Stimulated activated naive B cell treated with anti-CD40 and anti-IgM and Interleukin-4, amounts not matched to agents 10 μg/mL and 1 μg/mL and 100 μg/mL, for 72 hours (primary cell): ENCODE data around the gene AFDN.

Experiments used
- ATAC-seq, 2 donors: fragments of 150-1000 bp; cut with Tn5 transposase; replicated peaks; 2 replicates each; pipeline ENCODE4 v1.10.0; 2021; ENCODE audit warnings: moderate library complexity in 1 of 2
- DNase-seq: peaks from one replicate; pipeline ENCODE4 v3.0.0; 2021
- H3K27ac Mint-ChIP-seq: one replicate; pipeline ENCODE4 v1.8.0; 2022; ENCODE audit warnings: mild to moderate bottlenecking, mixed read lengths
- H3K27me3 Mint-ChIP-seq, 2 donors: one replicate each; pipeline ENCODE4 v1.8.0; 2022; ENCODE audit warnings: mixed read lengths in 2 of 2
- H3K36me3 Mint-ChIP-seq, 2 donors: one replicate each; pipeline ENCODE4 v1.8.0; 2022; ENCODE audit warnings: mixed read lengths in 2 of 2, mild to moderate bottlenecking in 1 of 2
- H3K4me1 Mint-ChIP-seq, 2 donors: one replicate each; pipeline ENCODE4 v1.8.0; 2022; ENCODE audit warnings: mixed read lengths in 2 of 2, mild to moderate bottlenecking in 1 of 2
- H3K4me3 Mint-ChIP-seq, 2 donors: one replicate each; pipeline ENCODE4 v1.8.0; 2022; ENCODE audit warnings: mild to moderate bottlenecking in 2 of 2, mixed read lengths in 2 of 2, moderate library complexity in 1 of 2
- H3K9me3 Mint-ChIP-seq, 2 donors: one replicate each; pipeline ENCODE4 v1.8.0; 2022; ENCODE audit warnings: mixed read lengths in 2 of 2, mild to moderate bottlenecking in 1 of 2

AFDN gene, protein sequence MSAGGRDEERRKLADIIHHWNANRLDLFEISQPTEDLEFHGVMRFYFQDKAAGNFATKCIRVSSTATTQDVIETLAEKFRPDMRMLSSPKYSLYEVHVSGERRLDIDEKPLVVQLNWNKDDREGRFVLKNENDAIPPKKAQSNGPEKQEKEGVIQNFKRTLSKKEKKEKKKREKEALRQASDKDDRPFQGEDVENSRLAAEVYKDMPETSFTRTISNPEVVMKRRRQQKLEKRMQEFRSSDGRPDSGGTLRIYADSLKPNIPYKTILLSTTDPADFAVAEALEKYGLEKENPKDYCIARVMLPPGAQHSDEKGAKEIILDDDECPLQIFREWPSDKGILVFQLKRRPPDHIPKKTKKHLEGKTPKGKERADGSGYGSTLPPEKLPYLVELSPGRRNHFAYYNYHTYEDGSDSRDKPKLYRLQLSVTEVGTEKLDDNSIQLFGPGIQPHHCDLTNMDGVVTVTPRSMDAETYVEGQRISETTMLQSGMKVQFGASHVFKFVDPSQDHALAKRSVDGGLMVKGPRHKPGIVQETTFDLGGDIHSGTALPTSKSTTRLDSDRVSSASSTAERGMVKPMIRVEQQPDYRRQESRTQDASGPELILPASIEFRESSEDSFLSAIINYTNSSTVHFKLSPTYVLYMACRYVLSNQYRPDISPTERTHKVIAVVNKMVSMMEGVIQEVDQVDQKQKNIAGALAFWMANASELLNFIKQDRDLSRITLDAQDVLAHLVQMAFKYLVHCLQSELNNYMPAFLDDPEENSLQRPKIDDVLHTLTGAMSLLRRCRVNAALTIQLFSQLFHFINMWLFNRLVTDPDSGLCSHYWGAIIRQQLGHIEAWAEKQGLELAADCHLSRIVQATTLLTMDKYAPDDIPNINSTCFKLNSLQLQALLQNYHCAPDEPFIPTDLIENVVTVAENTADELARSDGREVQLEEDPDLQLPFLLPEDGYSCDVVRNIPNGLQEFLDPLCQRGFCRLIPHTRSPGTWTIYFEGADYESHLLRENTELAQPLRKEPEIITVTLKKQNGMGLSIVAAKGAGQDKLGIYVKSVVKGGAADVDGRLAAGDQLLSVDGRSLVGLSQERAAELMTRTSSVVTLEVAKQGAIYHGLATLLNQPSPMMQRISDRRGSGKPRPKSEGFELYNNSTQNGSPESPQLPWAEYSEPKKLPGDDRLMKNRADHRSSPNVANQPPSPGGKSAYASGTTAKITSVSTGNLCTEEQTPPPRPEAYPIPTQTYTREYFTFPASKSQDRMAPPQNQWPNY (N-terminal part only)

DNA sequence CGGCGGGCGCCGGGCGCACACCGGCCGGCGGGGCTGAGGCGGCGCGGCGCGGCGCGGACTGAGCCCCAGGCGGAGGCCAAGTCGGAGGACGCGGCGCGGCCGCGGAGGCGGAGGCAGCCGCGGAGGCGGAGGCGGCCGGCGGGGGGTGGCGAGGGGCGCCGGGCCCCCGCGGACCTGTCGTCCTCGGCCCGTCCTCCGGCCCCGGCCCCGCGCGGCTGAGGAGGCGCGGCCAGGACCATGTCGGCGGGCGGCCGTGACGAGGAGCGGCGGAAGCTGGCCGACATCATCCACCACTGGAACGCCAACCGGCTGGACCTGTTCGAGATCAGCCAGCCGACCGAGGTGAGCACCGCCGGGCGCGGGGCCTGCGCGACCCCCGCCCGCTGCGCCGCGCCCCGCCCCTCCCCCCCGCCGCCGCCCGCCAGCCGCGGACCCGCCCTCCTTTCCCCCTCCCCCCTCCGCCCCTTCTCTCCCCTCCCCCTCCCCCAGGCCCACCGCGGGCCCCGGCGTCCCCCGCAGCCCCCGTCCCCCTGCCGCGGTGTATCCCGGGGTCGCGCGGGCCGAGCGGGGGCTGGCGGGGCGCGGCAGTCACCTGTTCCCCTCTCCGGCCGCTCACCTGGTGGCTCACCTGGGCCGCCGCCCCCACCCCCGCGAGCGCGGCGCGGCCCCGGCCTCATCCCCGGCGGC is at the start of gene AFDN:
AFDN (plus strand) TSS at position 16 of the 687 bp plus-strand sequence; CDS start at position 238, 222 bp downstream.
- peaks cover 37 to 57% of the 10 kb centered on the region in 2 donors for H3K27me3 Mint-ChIP-seq
- no peaks in the 10 kb centered on the region for H3K9me3 Mint-ChIP-seq
- H3K27ac Mint-ChIP-seq, result peak within 1 kb of the TSS; percentile 82
- DNase-seq, result peak; percentile 20
- peaks cover 0 to 4% of the 10 kb centered on the region in 2 donors for H3K36me3 Mint-ChIP-seq
- peak within 1 kb of the TSS; percentile 85 to 94 for H3K4me3 Mint-ChIP-seq
- peak; percentile 54 to 64 for ATAC-seq
- peaks cover 14 to 27% of the 10 kb centered on the region in 2 donors for H3K4me1 Mint-ChIP-seq

DNA sequence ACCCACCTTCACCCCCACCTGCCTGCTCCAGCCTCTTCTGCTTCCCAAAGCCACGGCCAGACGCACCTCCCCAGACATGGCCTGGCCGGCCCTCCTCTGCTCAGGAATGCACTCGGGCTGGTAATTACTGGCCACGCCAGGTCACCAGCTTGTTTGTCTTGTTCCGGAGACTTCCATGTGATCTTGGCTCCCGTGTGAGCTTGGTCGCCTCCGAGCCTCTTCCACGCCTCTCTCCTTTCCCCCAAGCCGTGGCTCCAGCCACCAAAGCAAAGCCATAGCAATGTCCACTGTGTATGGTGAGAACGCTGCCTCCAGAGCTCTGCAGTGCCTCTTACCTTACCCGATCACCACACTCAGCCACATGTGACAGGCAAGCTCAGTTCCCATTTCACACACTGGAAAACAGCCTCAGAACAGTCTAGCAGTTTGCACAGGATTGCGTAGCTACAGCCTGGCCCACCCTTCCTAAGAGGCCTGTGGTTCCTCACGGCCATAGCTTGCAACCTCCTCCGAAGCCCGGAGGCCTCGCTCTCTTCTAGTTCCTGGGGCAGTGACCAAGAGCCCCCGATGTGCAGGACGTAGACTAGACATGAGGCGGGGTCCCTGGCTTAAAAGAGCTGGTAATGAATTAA is 48.1 kb upstream of the AFDN start:
- H3K36me3 Mint-ChIP-seq, result no peaks in the 10 kb centered on the region
- DNase-seq, result no peak
- no peaks in the 10 kb centered on the region for H3K4me1 Mint-ChIP-seq
- no peaks in the 10 kb centered on the region for H3K9me3 Mint-ChIP-seq
- H3K4me3 Mint-ChIP-seq, result no peak overlapping the region
- peaks cover 13 to 32% of the 10 kb centered on the region in 2 donors for H3K27me3 Mint-ChIP-seq
- no peak overlapping the region for H3K27ac Mint-ChIP-seq
- ATAC-seq, result no peak

DNA sequence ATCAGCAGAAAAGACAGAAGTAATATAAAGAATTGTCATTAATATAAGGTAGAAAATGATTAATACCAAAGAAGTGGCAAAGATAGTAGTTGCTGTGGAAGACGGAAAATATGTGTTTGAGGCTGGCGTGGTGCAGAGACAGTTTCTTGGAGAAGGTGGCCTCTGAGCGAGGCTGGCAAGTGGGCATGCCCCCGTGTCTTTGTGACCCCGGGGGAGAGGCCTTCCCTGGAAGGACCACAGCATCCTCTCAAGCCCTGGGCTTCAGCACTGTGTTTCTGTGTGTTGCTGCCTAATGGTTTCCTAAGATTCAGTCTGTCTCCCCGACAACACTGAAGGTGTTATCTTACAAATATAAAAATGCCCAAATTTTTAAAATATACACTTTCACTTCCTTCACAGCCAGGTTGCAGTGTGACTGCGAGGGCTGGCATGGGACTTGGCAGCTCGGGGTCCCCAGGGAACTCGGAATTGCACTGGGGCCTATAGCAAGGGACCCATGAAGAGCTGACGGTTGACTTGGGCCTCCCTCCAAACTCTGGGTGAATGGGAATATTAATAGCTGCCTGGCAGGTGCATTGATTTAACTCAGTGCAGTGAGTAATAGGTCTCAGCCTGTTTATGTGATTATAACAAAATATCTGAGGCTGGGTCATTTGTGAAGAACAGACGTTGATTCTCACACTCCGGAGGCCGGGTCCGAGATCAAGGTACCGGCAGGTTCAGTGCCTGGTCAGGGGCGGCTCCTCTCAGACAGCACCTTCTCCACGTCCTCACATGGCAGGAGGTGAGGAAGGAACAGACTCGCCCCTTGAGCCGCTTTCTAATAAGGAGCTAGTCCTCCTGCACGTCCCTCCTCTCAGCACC is 47.4 kb upstream of the AFDN start:
- no peak overlapping the region for H3K27ac Mint-ChIP-seq
- ATAC-seq (no peak), DNase-seq (no peak)
- no peaks in the 10 kb centered on the region for H3K4me1 Mint-ChIP-seq
- H3K27me3 Mint-ChIP-seq, result peaks cover 13 to 32% of the 10 kb centered on the region in 2 donors
- no peak overlapping the region for H3K4me3 Mint-ChIP-seq
- H3K36me3 Mint-ChIP-seq, result no peaks in the 10 kb centered on the region
- no peaks in the 10 kb centered on the region for H3K9me3 Mint-ChIP-seq

DNA sequence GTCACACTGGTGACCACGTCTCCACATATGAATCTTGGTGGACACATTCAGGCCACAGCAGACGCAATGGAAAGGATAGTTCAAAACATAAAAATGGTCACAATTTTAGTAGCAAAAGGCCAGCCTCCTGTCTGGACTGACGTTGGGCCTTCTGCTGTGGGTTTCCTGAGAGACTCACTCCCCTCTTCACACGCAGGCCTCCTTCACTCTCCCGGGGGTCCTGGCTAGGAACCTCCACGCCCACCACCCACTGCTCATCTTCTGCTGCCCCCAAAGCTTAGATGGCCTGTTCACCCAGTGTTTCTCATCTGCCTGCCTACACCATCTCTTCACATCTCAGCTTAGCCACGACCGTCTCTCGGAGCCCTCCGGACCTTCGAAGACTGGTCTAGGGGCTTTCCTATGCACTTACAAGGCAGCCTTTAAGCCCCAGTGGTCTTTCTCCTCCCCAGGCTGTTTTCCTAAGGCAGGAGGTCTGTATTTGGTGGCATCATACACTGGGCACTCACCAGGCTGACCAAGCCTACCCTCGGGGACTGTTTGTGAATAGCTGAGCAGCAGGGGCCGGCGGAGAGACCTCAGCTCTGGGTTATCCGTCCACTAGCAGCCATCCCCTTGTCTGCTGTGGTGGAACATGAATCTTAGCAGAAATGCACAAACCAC is 46.6 kb upstream of the AFDN start:
- DNase-seq, result no peak
- Mint-ChIP-seq H3K27ac (no peak overlapping the region), H3K4me1 (no peaks in the 10 kb centered on the region), H3K27me3 (peaks cover 13 to 31% of the 10 kb centered on the region in 2 donors), H3K36me3 (no peaks in the 10 kb centered on the region), H3K9me3 (no peaks in the 10 kb centered on the region), H3K4me3 (no peak overlapping the region)
- ATAC-seq, result no peak

DNA sequence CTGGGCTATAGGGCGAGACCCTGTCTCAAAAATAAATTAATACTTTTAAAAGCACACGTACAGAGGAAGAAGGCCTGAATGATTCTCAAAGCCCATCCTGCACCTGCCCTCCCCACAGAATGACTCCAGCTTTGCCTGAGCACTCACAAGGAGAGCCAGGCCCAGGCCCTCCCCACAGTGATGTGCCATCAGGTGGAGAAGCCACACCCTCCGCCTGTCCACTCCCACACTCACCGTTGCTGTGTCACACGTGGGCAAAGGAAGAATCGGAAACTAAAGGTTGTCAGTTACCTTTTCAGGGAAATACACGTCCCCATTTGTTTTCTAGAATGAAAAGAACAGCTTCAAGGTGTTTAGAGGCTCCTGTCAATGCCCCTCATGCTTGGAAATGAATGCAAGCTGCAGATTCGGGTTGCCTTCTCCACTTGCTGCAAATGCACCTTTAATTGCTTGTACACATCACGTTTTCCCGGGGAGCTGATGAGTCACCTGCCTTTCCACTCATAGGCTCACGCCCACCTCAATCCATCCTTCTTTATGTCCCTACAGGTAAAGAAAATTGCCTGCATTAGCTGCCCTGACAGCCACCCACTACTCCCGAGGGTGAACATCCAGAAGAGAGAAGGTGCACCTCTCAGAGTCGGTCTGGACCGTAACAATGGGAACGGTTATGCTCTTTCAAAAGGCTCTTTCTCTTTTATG is 45.5 kb upstream of the AFDN start:
- H3K27me3 Mint-ChIP-seq, result peaks cover 13 to 23% of the 10 kb centered on the region in 2 donors
- no peaks in the 10 kb centered on the region for H3K4me1 Mint-ChIP-seq

DNA sequence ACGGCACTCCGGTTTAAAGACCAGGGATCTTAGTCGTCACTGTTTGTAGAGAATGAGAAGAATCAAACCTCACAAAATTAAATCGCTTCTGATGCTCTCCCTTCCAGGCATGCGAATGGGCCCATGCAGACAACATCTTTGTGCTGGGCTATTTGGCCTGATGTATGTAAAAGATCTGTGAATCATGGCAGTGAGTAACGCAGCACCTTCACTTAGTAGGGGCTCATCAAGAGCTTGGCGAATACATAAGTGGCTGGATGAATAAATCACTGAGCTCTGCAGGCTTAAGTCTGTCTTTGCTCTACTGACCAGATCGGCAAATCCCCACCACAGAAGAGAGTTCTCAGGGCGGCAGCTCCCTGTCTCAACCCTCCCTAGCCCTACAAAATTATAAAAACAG is 44.8 kb upstream of the AFDN start:
- Mint-ChIP-seq H3K4me3 (no peak overlapping the region), H3K4me1 (no peaks in the 10 kb centered on the region), H3K27me3 (peaks cover 13 to 20% of the 10 kb centered on the region in 2 donors), H3K36me3 (no peaks in the 10 kb centered on the region), H3K27ac (no peak overlapping the region), H3K9me3 (no peaks in the 10 kb centered on the region)
- no peak for ATAC-seq
- DNase-seq, result no peak

More for the DNA sequence above, 45.5 kb upstream of the AFDN start:
- H3K4me3 Mint-ChIP-seq, result no peak overlapping the region
- H3K36me3 Mint-ChIP-seq, result no peaks in the 10 kb centered on the region
- ATAC-seq (no peak), DNase-seq (no peak)
- no peaks in the 10 kb centered on the region for H3K9me3 Mint-ChIP-seq
- H3K27ac Mint-ChIP-seq, result no peak overlapping the region

DNA sequence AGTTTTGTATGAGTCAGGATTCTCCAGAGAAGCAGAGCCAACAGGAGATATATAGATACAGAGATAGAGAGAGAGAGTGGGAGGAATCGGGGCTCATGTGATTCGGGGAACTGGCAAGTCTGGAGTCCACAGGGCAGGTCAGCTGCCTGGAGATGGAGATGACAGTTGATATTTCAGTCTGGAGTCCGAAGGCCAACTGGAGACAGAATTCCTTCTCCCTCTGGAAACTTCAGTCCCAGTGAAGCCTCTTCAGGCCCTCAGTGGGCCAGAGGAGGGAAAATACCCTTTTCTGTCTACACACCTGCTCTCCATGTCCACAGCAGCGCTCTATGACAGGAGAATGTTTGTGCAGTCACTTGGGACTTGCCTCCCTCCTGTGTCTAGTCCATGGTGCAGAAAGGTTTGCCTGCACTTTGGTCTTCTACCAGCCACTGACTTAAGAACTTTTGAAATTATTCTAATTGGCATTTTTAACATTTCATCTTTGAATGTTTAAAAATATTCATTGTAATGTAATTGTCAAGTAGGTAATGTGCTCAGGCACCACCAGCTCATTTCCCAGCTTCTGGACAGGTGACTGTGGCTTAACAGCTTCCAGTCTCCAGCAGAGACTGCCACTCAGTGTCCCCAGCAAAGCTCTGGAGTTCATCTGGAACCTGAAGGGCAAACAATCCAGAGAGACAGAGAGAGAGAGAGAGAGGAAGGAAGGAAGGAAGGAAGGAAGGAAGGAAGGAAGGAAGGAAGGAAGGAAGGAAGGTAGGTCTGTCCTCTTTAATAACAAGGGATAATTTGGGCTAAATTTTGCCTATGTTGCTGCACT is 43.8 kb upstream of the AFDN start:
- H3K9me3 Mint-ChIP-seq, result no peaks in the 10 kb centered on the region
- no peaks in the 10 kb centered on the region for H3K4me1 Mint-ChIP-seq
- H3K36me3 Mint-ChIP-seq, result no peaks in the 10 kb centered on the region
- ATAC-seq (no peak), DNase-seq (no peak)
- H3K27me3 Mint-ChIP-seq, result peaks cover 13 to 20% of the 10 kb centered on the region in 2 donors
- H3K27ac Mint-ChIP-seq, result no peak overlapping the region
- H3K4me3 Mint-ChIP-seq, result no peak overlapping the region

DNA sequence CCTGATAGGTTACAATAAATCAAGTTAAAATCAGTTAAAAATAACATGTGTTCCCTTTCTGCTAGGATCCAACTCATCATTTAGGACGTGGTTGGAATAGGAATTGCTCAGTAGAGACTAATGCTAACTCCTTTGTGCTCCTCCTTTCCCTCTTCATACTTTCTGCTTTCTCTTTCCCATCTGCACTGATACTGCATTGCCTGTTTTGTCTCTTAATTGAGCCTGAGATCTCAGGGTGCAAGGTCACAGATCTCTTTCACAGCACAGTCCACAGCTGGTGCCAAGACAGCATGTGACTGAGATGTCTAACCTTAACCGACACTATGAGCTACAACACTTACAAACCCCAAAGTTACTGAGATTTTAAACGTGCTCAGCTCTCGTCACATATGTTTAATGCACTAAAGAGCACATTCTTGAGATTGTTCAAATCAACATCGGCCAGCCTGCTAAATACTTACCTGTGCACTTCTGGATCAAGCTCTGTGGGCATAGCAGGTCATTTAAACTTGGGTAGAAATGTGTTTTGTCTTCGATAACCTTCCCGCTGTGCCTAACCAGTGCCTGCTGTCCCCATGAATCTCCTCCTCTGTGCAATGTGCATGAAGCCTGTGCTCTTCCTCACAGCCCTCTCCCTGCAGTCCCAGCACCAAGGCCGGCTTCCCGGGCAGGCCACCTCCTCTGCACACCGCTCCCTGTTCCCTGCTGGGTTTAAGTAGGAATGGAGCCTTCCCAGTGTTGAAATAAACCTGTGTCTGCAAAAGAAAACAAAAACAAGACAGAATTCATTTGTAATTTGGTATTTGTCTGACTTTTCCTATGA is 39.6 kb upstream of the AFDN start:
- ATAC-seq, result no peak
- DNase-seq, result no peak
- Mint-ChIP-seq H3K9me3 (no peaks in the 10 kb centered on the region), H3K36me3 (no peaks in the 10 kb centered on the region), H3K27ac (no peak overlapping the region), H3K27me3 (peaks cover 11 to 13% of the 10 kb centered on the region in 2 donors), H3K4me1 (peaks cover 3 to 6% of the 10 kb centered on the region in 2 donors), H3K4me3 (no peak overlapping the region)

DNA sequence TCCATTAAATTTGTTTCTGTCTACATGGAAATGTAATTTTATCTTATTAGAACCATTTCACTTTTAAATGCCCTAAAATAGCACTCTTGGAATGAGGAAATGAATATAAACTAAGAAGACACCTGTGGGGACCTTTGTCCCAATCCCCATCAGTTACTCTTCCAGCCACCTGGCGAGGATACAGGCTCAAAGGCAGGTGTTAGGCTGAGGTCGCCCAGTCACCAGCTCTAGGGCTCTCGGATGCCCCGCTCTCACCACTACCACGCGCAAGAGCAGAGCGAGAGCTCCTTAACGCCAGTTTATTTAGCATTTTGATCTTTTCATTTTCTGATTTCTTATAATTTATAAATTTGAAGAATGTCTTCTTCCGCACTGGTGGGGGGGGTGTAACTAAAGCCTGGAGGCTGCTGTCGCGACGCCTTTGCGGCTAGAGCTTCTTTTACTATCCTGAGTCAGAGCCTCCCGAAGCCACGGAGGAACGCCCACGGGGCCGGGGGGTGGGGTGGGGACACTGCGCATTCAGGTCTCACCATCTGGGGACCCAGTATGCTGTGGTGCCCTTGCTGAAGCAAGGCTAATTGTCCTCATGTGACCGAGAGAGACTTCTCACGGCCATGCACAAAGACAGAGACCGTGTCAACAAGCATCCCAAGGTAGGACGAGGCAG is 38.7 kb upstream of the AFDN start:
- DNase-seq, result no peak
- Mint-ChIP-seq H3K27ac (no peak overlapping the region), H3K4me3 (no peak overlapping the region), H3K4me1 (peaks cover 4 to 8% of the 10 kb centered on the region in 2 donors), H3K27me3 (peaks cover 15 to 18% of the 10 kb centered on the region in 2 donors), H3K9me3 (peaks cover 0 to 4% of the 10 kb centered on the region in 2 donors), H3K36me3 (no peaks in the 10 kb centered on the region)
- no peak for ATAC-seq

DNA sequence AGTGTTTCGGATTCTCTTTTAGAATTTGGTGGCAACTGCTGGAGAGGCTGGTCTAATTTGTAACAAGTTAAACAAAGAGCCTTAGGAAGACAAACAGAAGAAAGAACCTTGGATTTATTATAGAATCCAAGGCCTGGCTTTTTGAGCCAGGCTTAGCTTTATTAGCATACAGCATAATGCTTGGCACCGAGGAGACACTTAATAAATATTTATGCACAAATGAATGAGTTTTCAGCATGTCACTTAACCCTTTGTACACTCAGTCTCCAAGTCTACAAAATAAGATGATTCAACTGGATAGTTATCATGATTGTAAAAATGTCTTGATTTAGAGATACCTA is 38.2 kb upstream of the AFDN start:
- DNase-seq, result no peak
- no peak overlapping the region for H3K4me3 Mint-ChIP-seq
- no peak overlapping the region for H3K27ac Mint-ChIP-seq
- H3K27me3 Mint-ChIP-seq, result peaks cover 18 to 23% of the 10 kb centered on the region in 2 donors
- no peak for ATAC-seq
- peaks cover 0 to 4% of the 10 kb centered on the region in 2 donors for H3K9me3 Mint-ChIP-seq
- peaks cover 4 to 8% of the 10 kb centered on the region in 2 donors for H3K4me1 Mint-ChIP-seq
- no peaks in the 10 kb centered on the region for H3K36me3 Mint-ChIP-seq
